ENCODE results near the gene FCHSD2. TPM values are rescaled to one million over a fixed set of nuclear protein-coding genes. Genes with fewer than 3 reads are reported as not detected.
"Not testable (repeated sequence)": the region's sequence is repeated elsewhere in the genome, so short reads cannot be mapped to it uniquely, and the experiment has no call there.

Gene FCHSD2
- polyA plus RNA-seq, 4 donors: 2.0 to 25.1 (median 7.9) TPM

GRCh38 chr11:73061857-73062424, 80.2 kb downstream of the FCHSD2 start:
- not testable (repeated sequence) for FAIRE-seq; H3K36me3 ChIP-seq (ENCODE audit: control insufficient read depth in 3 of 3, insufficient read depth in 2 of 3, low read depth in 1 of 3, low read length in 3 of 3); DNase-seq; H3K27ac ChIP-seq (ENCODE audit: low read depth in 1 of 3, low read length in 2 of 3); H3K4me1 ChIP-seq (ENCODE audit: control insufficient read depth in 3 of 3, insufficient read depth in 2 of 3, low read depth in 1 of 3, low read length in 2 of 3); H3K4me3 ChIP-seq (ENCODE audit: low read depth in 1 of 3, low read length in 3 of 3); H3K9me3 ChIP-seq (ENCODE audit: control insufficient read depth in 2 of 2, insufficient read depth in 1 of 2, low read depth in 1 of 2, low read length in 1 of 2); H3K27me3 ChIP-seq (ENCODE audit: control insufficient read depth in 3 of 3, insufficient read depth in 3 of 3, low read length in 3 of 3)
- 86 to 98% (median 92%) methylated on average over 3 of the region's 3 CpGs for WGBS, 3 donors

- H3K36me3 ChIP-seq (ENCODE audit: control insufficient read depth in 3 of 3, insufficient read depth in 2 of 3, low read depth in 1 of 3, low read length in 3 of 3); H3K4me1 ChIP-seq (ENCODE audit: control insufficient read depth in 3 of 3, insufficient read depth in 2 of 3, low read depth in 1 of 3, low read length in 2 of 3); H3K27ac ChIP-seq (ENCODE audit: low read depth in 1 of 3, low read length in 2 of 3); H3K27me3 ChIP-seq (ENCODE audit: control insufficient read depth in 3 of 3, insufficient read depth in 3 of 3, low read length in 3 of 3); FAIRE-seq; H3K9me3 ChIP-seq (ENCODE audit: control insufficient read depth in 2 of 2, insufficient read depth in 1 of 2, low read depth in 1 of 2, low read length in 1 of 2); H3K4me3 ChIP-seq (ENCODE audit: low read depth in 1 of 3, low read length in 3 of 3); DNase-seq: not testable (repeated sequence)
- 77 to 93% (median 93%) methylated on average over 10 of the region's 10 CpGs for WGBS, 3 donors
Observed at GRCh38 chr11:73061434-73061833, 80.7 kb downstream of the FCHSD2 start.

GRCh38 chr11:73059915-73060314, 82.2 kb downstream of the FCHSD2 start:
- FAIRE-seq: no peak
- no peaks in the 10 kb centered on the region for H3K4me1 ChIP-seq (ENCODE audit: control insufficient read depth in 3 of 3, insufficient read depth in 2 of 3, low read depth in 1 of 3, low read length in 2 of 3)

GRCh38 chr11:73058989-73059674, 83.0 kb downstream of the FCHSD2 start:
- no peak overlapping the region for H3K4me3 ChIP-seq (ENCODE audit: low read depth in 1 of 3, low read length in 3 of 3)
- H3K9me3 ChIP-seq (ENCODE audit: control insufficient read depth in 2 of 2, insufficient read depth in 1 of 2, low read depth in 1 of 2, low read length in 1 of 2): peaks cover 0 to 2% of the 10 kb centered on the region in 2 donors
- DNase-seq (no peak), FAIRE-seq (no peak)
- H3K36me3 ChIP-seq (ENCODE audit: control insufficient read depth in 3 of 3, insufficient read depth in 2 of 3, low read depth in 1 of 3, low read length in 3 of 3): peaks cover 0 to 10% (median 0%) of the 10 kb centered on the region in 3 donors
- no peaks in the 10 kb centered on the region for H3K27me3 ChIP-seq (ENCODE audit: control insufficient read depth in 3 of 3, insufficient read depth in 3 of 3, low read length in 3 of 3)
- H3K4me1 ChIP-seq (ENCODE audit: control insufficient read depth in 3 of 3, insufficient read depth in 2 of 3, low read depth in 1 of 3, low read length in 2 of 3): no peaks in the 10 kb centered on the region
- WGBS, 3 donors: 72 to 76% (median 75%) methylated on average over 4 of the region's 4 CpGs
- H3K27ac ChIP-seq (ENCODE audit: low read depth in 1 of 3, low read length in 2 of 3): no peak overlapping the region

More at GRCh38 chr11:73059915-73060314, 82.2 kb downstream of the FCHSD2 start:
- peaks cover 0 to 2% of the 10 kb centered on the region in 2 donors for H3K9me3 ChIP-seq (ENCODE audit: control insufficient read depth in 2 of 2, insufficient read depth in 1 of 2, low read depth in 1 of 2, low read length in 1 of 2)
- DNase-seq: no peak
- H3K36me3 ChIP-seq (ENCODE audit: control insufficient read depth in 3 of 3, insufficient read depth in 2 of 3, low read depth in 1 of 3, low read length in 3 of 3): peaks cover 0 to 10% (median 0%) of the 10 kb centered on the region in 3 donors
- WGBS, 3 donors: 85 to 94% (median 89%) methylated on average over 1 of the region's 1 CpG
- no peak overlapping the region for H3K4me3 ChIP-seq (ENCODE audit: low read depth in 1 of 3, low read length in 3 of 3)
- no peaks in the 10 kb centered on the region for H3K27me3 ChIP-seq (ENCODE audit: control insufficient read depth in 3 of 3, insufficient read depth in 3 of 3, low read length in 3 of 3)
- H3K27ac ChIP-seq (ENCODE audit: low read depth in 1 of 3, low read length in 2 of 3): no peak overlapping the region

- FAIRE-seq: no peak
Observed at GRCh38 chr11:73055655-73056354, 86.3 kb downstream of the FCHSD2 start.

GRCh38 chr11:73055002-73055401, 87.1 kb downstream of the FCHSD2 start:
- H3K4me3 ChIP-seq (ENCODE audit: low read depth in 1 of 3, low read length in 3 of 3): no peak overlapping the region
- 86 to 88% (median 87%) methylated on average over 5 of the region's 5 CpGs for WGBS, 3 donors
- FAIRE-seq (no peak), DNase-seq (no peak)
- H3K36me3 ChIP-seq (ENCODE audit: control insufficient read depth in 3 of 3, insufficient read depth in 2 of 3, low read depth in 1 of 3, low read length in 3 of 3): no peaks in the 10 kb centered on the region
- H3K4me1 ChIP-seq (ENCODE audit: control insufficient read depth in 3 of 3, insufficient read depth in 2 of 3, low read depth in 1 of 3, low read length in 2 of 3): no peaks in the 10 kb centered on the region
- H3K9me3 ChIP-seq (ENCODE audit: control insufficient read depth in 2 of 2, insufficient read depth in 1 of 2, low read depth in 1 of 2, low read length in 1 of 2): no peaks in the 10 kb centered on the region
- no peak overlapping the region for H3K27ac ChIP-seq (ENCODE audit: low read depth in 1 of 3, low read length in 2 of 3)
- no peaks in the 10 kb centered on the region for H3K27me3 ChIP-seq (ENCODE audit: control insufficient read depth in 3 of 3, insufficient read depth in 3 of 3, low read length in 3 of 3)

More at GRCh38 chr11:73055655-73056354, 86.3 kb downstream of the FCHSD2 start:
- 49 to 66% (median 60%) methylated on average over 3 of the region's 3 CpGs for WGBS, 3 donors
- Histone ChIP-seq H3K4me1 (ENCODE audit: control insufficient read depth in 3 of 3, insufficient read depth in 2 of 3, low read depth in 1 of 3, low read length in 2 of 3) (no peaks in the 10 kb centered on the region), H3K27ac (ENCODE audit: low read depth in 1 of 3, low read length in 2 of 3) (no peak overlapping the region), H3K27me3 (ENCODE audit: control insufficient read depth in 3 of 3, insufficient read depth in 3 of 3, low read length in 3 of 3) (no peaks in the 10 kb centered on the region), H3K9me3 (ENCODE audit: control insufficient read depth in 2 of 2, insufficient read depth in 1 of 2, low read depth in 1 of 2, low read length in 1 of 2) (no peaks in the 10 kb centered on the region), H3K36me3 (ENCODE audit: control insufficient read depth in 3 of 3, insufficient read depth in 2 of 3, low read depth in 1 of 3, low read length in 3 of 3) (peaks cover 0 to under 1% (median 0%) of the 10 kb centered on the region in 3 donors), H3K4me3 (ENCODE audit: low read depth in 1 of 3, low read length in 3 of 3) (no peak overlapping the region)
- no peak for DNase-seq

- no peak for DNase-seq
- Histone ChIP-seq H3K36me3 (ENCODE audit: control insufficient read depth in 3 of 3, insufficient read depth in 2 of 3, low read depth in 1 of 3, low read length in 3 of 3) (no peaks in the 10 kb centered on the region), H3K9me3 (ENCODE audit: control insufficient read depth in 2 of 2, insufficient read depth in 1 of 2, low read depth in 1 of 2, low read length in 1 of 2) (no peaks in the 10 kb centered on the region), H3K27me3 (ENCODE audit: control insufficient read depth in 3 of 3, insufficient read depth in 3 of 3, low read length in 3 of 3) (no peaks in the 10 kb centered on the region), H3K27ac (ENCODE audit: low read depth in 1 of 3, low read length in 2 of 3) (no peak overlapping the region), H3K4me3 (ENCODE audit: low read depth in 1 of 3, low read length in 3 of 3) (no peak overlapping the region), H3K4me1 (ENCODE audit: control insufficient read depth in 3 of 3, insufficient read depth in 2 of 3, low read depth in 1 of 3, low read length in 2 of 3) (no peaks in the 10 kb centered on the region)
- 54 to 89% (median 88%) methylated on average over 1 of the region's 1 CpG for WGBS, 3 donors
- FAIRE-seq: no peak
Observed at GRCh38 chr11:73053964-73054363, 88.2 kb downstream of the FCHSD2 start.

GRCh38 chr11:73048446-73048845, 93.7 kb downstream of the FCHSD2 start:
- Histone ChIP-seq H3K36me3 (ENCODE audit: control insufficient read depth in 3 of 3, insufficient read depth in 2 of 3, low read depth in 1 of 3, low read length in 3 of 3) (no peaks in the 10 kb centered on the region), H3K4me1 (ENCODE audit: control insufficient read depth in 3 of 3, insufficient read depth in 2 of 3, low read depth in 1 of 3, low read length in 2 of 3) (peaks cover 0 to 5% (median 0%) of the 10 kb centered on the region in 3 donors), H3K9me3 (ENCODE audit: control insufficient read depth in 2 of 2, insufficient read depth in 1 of 2, low read depth in 1 of 2, low read length in 1 of 2) (no peaks in the 10 kb centered on the region), H3K27me3 (ENCODE audit: control insufficient read depth in 3 of 3, insufficient read depth in 3 of 3, low read length in 3 of 3) (no peaks in the 10 kb centered on the region), H3K27ac (ENCODE audit: low read depth in 1 of 3, low read length in 2 of 3) (peak overlapping the region in 2 of 3 donors; percentile 3 to 32), H3K4me3 (ENCODE audit: low read depth in 1 of 3, low read length in 3 of 3) (no peak overlapping the region)
- no peak for FAIRE-seq
- 87 to 89% (median 88%) methylated on average over 3 of the region's 3 CpGs for WGBS, 3 donors
- no peak for DNase-seq
